ENCODE measurements around the gene FLVCR1. TPM values are rescaled to one million over a fixed set of nuclear protein-coding genes. Genes with fewer than 3 reads are reported as not detected.

The FLVCR1 gene
- total RNA-seq, 6 experiments from 2014 or later: 1.6 to 5.8 (median 2.1) TPM

GRCh38 chr1:212946872-212947271, 88.8 kb downstream of the FLVCR1 start:
- no peaks in the 10 kb centered on the region for H3K9me3 ChIP-seq
- peaks cover 0 to 6% (median 0%) of the 10 kb centered on the region in 4 donors for H3K4me1 ChIP-seq
- TF ChIP-seq POLR2A (IDR thresholded peaks at IDR 0.05) (no peak), CTCF (IDR thresholded peaks at IDR 0.05) (no peak)
- H3K36me3 ChIP-seq: no peaks in the 10 kb centered on the region
- no peak for ATAC-seq
- H3K27me3 ChIP-seq: no peaks in the 10 kb centered on the region
- no peak overlapping the region for H3K4me3 ChIP-seq
- DNase-seq: no peak
- no peak overlapping the region for H3K27ac ChIP-seq
- intact Hi-C loops (cut with DNase I): no loop called here

Small RNAs within 50 kb of the gene (small RNA-seq; reads per million reads assigned to genes)
- gene AC104333.1: 0 reads per million in 2 experiments
- 0 reads per million in 2 experiments for gene AC104333.2

Other genes with a start within 250 kb of the FLVCR1 start
- 10 to 100 TPM in 5 of 6 experiments, 1 to 10 TPM in 1; 3.7 to 77.2 (median 15.1) TPM for gene ATF3, start 249.5 kb upstream of the FLVCR1 start, total RNA-seq
- gene BATF3, start 158.4 kb upstream of the FLVCR1 start, total RNA-seq: 1 to 10 TPM in 2 of 6 experiments, under 1 TPM in 1, not detected in 3; 0.68 to 2.7 (median 1.2) TPM
- 10 to 100 TPM; 13.3 to 26.5 (median 16.2) TPM for gene NSL1, start 66.5 kb upstream of the FLVCR1 start, total RNA-seq
- gene TATDN3, start 66.4 kb upstream of the FLVCR1 start, total RNA-seq: 1 to 10 TPM; 6.0 to 9.3 (median 6.6) TPM
- 1 to 10 TPM in 1 of 6 experiments, not detected in 5; 1.2 TPM for gene SPATA45, start 10.6 kb upstream of the FLVCR1 start, total RNA-seq
- gene VASH2, start 92.3 kb downstream of the FLVCR1 start, total RNA-seq: under 1 TPM in 3 of 6 experiments, not detected in 3; 0.04 to 0.32 (median 0.07) TPM
- gene ANGEL2, start 157.6 kb downstream of the FLVCR1 start, total RNA-seq: 10 to 100 TPM; 12.1 to 23.2 (median 15.2) TPM
- gene RPS6KC1, start 193.0 kb downstream of the FLVCR1 start, total RNA-seq: 1 to 10 TPM; 7.7 to 9.1 (median 8.4) TPM

Data from right lobe of liver (tissue), 6 donors.